Measurements from ENCODE around the gene SLC25A12. TPM values are rescaled to one million over a fixed set of nuclear protein-coding genes. Genes with fewer than 3 reads are reported as not detected.

Gene SLC25A12
- total and polyA plus RNA-seq, 10 of the 15 experiments (the other 5 are each of a cell fraction or from before 2014, with no cell fraction given) = 20.9 to 50.0 (median 33.0) TPM

DNA sequence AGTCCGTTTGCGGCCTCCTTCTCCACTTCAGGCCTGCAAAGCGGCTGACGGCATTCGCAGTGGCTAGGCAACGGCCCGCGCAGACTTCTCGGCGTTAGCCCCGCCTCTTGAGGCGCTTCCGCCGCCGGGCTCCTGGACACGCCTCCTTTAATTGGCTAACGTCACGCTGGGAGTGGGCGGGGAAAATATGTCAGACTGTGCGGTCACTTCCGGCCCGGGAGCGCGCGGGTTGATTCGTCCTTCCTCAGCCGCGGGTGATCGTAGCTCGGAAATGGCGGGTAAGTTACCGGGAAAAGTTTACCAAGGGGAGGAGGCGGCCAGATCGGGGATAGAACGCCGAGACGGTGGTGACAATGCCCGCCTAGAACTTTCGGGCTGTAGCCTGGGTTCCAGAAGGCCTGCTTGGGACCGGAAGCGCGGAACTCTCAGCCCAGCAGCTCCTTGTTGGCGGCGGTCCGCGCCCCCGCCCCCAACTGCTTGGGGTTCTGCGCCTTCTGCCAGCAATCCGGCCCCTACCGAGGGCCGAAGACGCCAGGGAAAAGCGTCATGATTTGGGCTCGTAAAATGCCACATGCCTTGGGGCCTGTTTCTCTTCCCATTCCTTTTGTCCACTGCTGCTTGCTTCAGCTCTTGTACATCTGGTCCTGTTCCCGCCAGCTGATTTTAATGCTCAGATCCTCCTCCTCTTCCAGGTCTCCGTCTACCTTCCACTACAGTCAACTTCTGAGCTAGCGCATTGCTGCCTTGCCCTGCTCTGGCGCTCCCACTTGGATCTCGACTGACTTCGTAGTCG is 28.4 kb upstream of the SLC25A12 start, which contains the start of gene HAT1 (continued):
- TF ChIP-seq RELB (IDR thresholded peaks at IDR 0.05; ENCODE audit: low read depth) = peak; percentile 89
- no peak for TF ChIP-seq MYC (IDR thresholded peaks at IDR 0.05; ENCODE audit: insufficient read depth, insufficient read length, insufficient replicate concordance, low read length, severe bottlenecking)
- 0 out of 2 replicates have a peak, but pooled peaks have one; percentile 45 for TF ChIP-seq WRNIP1 (IDR thresholded peaks at IDR 0.05; ENCODE audit: borderline replicate concordance, low read depth, low read length)
- 0 out of 2 replicates have a peak, but pooled peaks have one; percentile 29 for TF ChIP-seq CBFB (IDR thresholded peaks at IDR 0.05; ENCODE audit: low read depth)
- no peak for TF ChIP-seq LARP7 (IDR thresholded peaks at IDR 0.05)
- peak; percentile 88 for TF ChIP-seq YY1 (IDR thresholded peaks at IDR 0.05; ENCODE audit: low read depth, low read length)
- peak; percentile 99 for TF ChIP-seq CREB1 (IDR thresholded peaks at IDR 0.05; ENCODE audit: low read depth)
- TF ChIP-seq POLR2AphosphoS2 (IDR thresholded peaks at IDR 0.05; ENCODE audit: low read depth, low read length) = 0 out of 2 replicates have a peak, but pooled peaks have one; percentile 15
- no peak for TF ChIP-seq NFXL1 (IDR thresholded peaks at IDR 0.05; ENCODE audit: borderline replicate concordance)
- TF ChIP-seq, protein P1, sequence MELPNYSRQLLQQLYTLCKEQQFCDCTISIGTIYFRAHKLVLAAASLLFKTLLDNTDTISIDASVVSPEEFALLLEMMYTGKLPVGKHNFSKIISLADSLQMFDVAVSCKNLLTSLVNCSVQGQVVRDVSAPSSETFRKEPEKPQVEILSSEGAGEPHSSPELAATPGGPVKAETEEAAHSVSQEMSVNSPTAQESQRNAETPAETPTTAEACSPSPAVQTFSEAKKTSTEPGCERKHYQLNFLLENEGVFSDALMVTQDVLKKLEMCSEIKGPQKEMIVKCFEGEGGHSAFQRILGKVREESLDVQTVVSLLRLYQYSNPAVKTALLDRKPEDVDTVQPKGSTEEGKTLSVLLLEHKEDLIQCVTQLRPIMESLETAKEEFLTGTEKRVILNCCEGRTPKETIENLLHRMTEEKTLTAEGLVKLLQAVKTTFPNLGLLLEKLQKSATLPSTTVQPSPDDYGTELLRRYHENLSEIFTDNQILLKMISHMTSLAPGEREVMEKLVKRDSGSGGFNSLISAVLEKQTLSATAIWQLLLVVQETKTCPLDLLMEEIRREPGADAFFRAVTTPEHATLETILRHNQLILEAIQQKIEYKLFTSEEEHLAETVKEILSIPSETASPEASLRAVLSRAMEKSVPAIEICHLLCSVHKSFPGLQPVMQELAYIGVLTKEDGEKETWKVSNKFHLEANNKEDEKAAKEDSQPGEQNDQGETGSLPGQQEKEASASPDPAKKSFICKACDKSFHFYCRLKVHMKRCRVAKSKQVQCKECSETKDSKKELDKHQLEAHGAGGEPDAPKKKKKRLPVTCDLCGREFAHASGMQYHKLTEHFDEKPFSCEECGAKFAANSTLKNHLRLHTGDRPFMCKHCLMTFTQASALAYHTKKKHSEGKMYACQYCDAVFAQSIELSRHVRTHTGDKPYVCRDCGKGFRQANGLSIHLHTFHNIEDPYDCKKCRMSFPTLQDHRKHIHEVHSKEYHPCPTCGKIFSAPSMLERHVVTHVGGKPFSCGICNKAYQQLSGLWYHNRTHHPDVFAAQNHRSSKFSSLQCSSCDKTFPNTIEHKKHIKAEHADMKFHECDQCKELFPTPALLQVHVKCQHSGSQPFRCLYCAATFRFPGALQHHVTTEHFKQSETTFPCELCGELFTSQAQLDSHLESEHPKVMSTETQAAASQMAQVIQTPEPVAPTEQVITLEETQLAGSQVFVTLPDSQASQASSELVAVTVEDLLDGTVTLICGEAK (IDR thresholded peaks at IDR 0.05; ENCODE audit: borderline replicate concordance) = peak; percentile 90
- peak; percentile 57; the same call in 1 of the 2 replicates for TF ChIP-seq NFYB (IDR thresholded peaks at IDR 0.05; ENCODE audit: insufficient read depth, low read depth, low read length)
- no peak for TF ChIP-seq EZH2 (IDR thresholded peaks at IDR 0.05; ENCODE audit: borderline replicate concordance, control insufficient read depth, low read depth, low read length)
- no peak for TF ChIP-seq ZNF384 (IDR thresholded peaks at IDR 0.05; ENCODE audit: borderline replicate concordance, low read depth, low read length)
- peak; percentile 74; the same call in 1 of the 2 replicates for TF ChIP-seq GATAD2B (conservative IDR thresholded peaks at IDR 0.05; ENCODE audit: low read depth)
- TF ChIP-seq, protein P2, sequence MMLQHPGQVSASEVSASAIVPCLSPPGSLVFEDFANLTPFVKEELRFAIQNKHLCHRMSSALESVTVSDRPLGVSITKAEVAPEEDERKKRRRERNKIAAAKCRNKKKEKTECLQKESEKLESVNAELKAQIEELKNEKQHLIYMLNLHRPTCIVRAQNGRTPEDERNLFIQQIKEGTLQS (IDR thresholded peaks at IDR 0.05; ENCODE audit: borderline replicate concordance, extremely low read depth, low read depth, low read length) = no peak
- peak; percentile 5 to 49; a peak in 2 of 4 replicates for TF ChIP-seq IKZF2 (IDR thresholded peaks at IDR 0.05)
- no peak for TF ChIP-seq REST (IDR thresholded peaks at IDR 0.05; ENCODE audit: low read depth, low read length)
- TF ChIP-seq NR2C1 (IDR thresholded peaks at IDR 0.05) = no peak
- TF ChIP-seq ZBED1 (IDR thresholded peaks at IDR 0.05; ENCODE audit: borderline replicate concordance) = no peak
